ENCODE measurements around the gene NOS2. TPM values are rescaled to one million over a fixed set of nuclear protein-coding genes. Genes with fewer than 3 reads are reported as not detected.

Gene NOS2
- total and polyA plus RNA-seq, 12 donors = 0.06 to 1.6 (median 0.23) TPM; not detected in 2

GRCh38 chr17:27819145-27819544 lies 18.8 kb upstream of the NOS2 start:
- no peak for TF ChIP-seq CTCF (IDR thresholded peaks at IDR 0.05)
- DNase-seq (no peak), ATAC-seq (no peak)
- intact Hi-C loops (cut with DNase I) = no loop called here
- Histone ChIP-seq H3K4me1 (peaks cover 0 to 25% (median 14%) of the 10 kb centered on the region in 9 donors), H3K27me3 (no peaks in the 10 kb centered on the region), H3K9me3 (peaks cover 0 to 21% (median 10%) of the 10 kb centered on the region in 11 donors), H3K27ac (peak overlapping the region in 7 of 10 donors; percentile 24 to 73 (median 61)), H3K36me3 (no peaks in the 10 kb centered on the region), H3K4me3 (no peak overlapping the region)
- 73 to 81% methylated on average over 1 of the region's 1 CpG for WGBS, 2 donors

DNA sequence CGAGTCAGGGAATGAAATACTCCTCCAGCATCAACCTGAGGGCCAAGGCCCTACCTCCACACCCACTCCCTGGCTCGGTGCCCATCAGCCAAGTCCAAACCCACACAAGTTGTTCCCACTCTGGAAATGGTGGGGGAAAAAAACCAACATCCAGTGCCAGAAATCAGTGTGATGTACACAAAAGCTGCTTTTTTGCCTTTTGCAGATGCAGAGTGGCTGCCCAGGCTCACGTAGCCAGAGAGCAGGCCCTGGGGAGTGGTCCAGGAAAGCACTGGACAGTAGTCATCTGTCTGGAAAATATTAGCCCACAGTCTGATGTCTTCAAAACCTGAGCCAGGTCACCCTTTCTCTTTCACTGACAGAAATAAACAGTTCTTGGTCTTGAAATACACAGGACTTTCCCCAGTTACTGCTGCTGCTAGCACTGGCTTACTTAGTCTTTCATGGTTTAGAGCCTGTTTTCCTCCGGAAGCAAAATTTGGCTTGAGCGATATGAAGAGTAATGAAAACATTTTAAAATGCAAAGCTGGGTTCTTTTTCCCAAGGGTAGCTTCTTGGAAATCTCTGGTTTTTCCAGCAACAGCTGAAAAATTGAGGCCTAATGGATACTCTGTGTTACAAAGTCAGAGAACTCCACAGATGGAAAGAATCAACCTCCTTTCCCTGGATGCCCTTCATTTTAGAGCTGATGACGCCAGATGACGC lies 18.2 kb upstream of the NOS2 start:
- Histone ChIP-seq H3K27me3 (no peaks in the 10 kb centered on the region), H3K4me3 (no peak overlapping the region), H3K27ac (peak overlapping the region in 8 of 10 donors; percentile 15 to 73 (median 56)), H3K9me3 (peaks cover 0 to 21% (median 10%) of the 10 kb centered on the region in 11 donors), H3K4me1 (peaks cover 0 to 25% (median 14%) of the 10 kb centered on the region in 9 donors), H3K36me3 (no peaks in the 10 kb centered on the region)
- 49 to 63% methylated on average over 7 of the region's 7 CpGs for WGBS, 2 donors
- ATAC-seq (peak in 7 of 8 donors; percentile 65 to 87 (median 82)), DNase-seq (peak; percentile 44 to 66)
- intact Hi-C loops (cut with DNase I) = no loop called here
- TF ChIP-seq CTCF (IDR thresholded peaks at IDR 0.05) = no peak

- 52 to 57% methylated on average over 1 of the region's 1 CpG for WGBS, 2 donors
- ATAC-seq = peak in 3 of 8 donors; percentile 28 to 48 (median 42)
- peak overlapping the region in 6 of 10 donors; percentile 25 to 73 (median 62) for H3K27ac ChIP-seq
- TF ChIP-seq CTCF (IDR thresholded peaks at IDR 0.05) = no peak
- peaks cover 0 to 25% (median 14%) of the 10 kb centered on the region in 9 donors for H3K4me1 ChIP-seq
- intact Hi-C loops (cut with DNase I) = no loop called here
- DNase-seq = no peak
- no peaks in the 10 kb centered on the region for H3K36me3 ChIP-seq
- H3K27me3 ChIP-seq = no peaks in the 10 kb centered on the region
- H3K9me3 ChIP-seq = peaks cover 0 to 19% (median 10%) of the 10 kb centered on the region in 11 donors
- no peak overlapping the region for H3K4me3 ChIP-seq
Observed at GRCh38 chr17:27817731-27818130, 17.4 kb upstream of the NOS2 start.

DNA sequence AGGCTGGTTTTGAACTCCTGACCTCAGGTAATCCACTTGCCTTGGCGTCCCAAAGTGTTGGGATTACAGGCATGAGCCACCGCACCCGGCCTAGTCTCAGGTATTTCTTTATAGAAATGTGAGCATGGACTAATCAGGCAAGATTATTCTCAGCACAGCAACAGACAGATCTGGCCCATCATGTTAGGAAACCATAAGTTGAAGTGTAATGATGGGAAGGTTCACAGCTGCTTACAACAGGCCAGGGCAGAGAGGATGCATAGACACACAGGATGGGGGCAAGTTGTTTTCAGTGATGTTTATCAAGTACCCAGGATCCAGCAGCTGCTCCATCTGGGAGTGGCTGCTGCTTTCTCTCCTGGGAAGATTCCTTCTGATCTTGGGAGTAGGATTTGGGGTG lies 16.6 kb upstream of the NOS2 start:
- 89 to 93% methylated on average over 3 of the region's 3 CpGs for WGBS, 2 donors

More for the DNA sequence above, 16.6 kb upstream of the NOS2 start:
- Histone ChIP-seq H3K4me3 (no peak overlapping the region), H3K27ac (peak overlapping the region in 4 of 10 donors; percentile 38 to 70 (median 54)), H3K9me3 (peaks cover 0 to 11% (median 5%) of the 10 kb centered on the region in 11 donors), H3K4me1 (peaks cover 0 to 25% (median 14%) of the 10 kb centered on the region in 9 donors), H3K27me3 (no peaks in the 10 kb centered on the region), H3K36me3 (no peaks in the 10 kb centered on the region)
- TF ChIP-seq CTCF (IDR thresholded peaks at IDR 0.05) = no peak
- intact Hi-C loops (cut with DNase I) = no loop called here
- no peak for DNase-seq
- no peak for ATAC-seq
